ENCODE measurements around the gene RAB3B. TPM values are rescaled to one million over a fixed set of nuclear protein-coding genes. Genes with fewer than 3 reads are reported as not detected.
"Not testable (repeated sequence)": the region's sequence is repeated elsewhere in the genome, so short reads cannot be mapped to it uniquely, and the experiment has no call there.

Gene RAB3B
- total RNA-seq, 1 donor from 2014 or later = 8.2 TPM

- H3K4me3 Mint-ChIP-seq (ENCODE audit: unreplicated experiment) = no peak overlapping the region
- no peak overlapping the region for H3K27ac Mint-ChIP-seq (ENCODE audit: unreplicated experiment)
- H3K36me3 Mint-ChIP-seq (ENCODE audit: unreplicated experiment) = peaks cover 3% of the 10 kb centered on the region
- DNase-seq (ENCODE audit: extremely low spot score, unreplicated experiment) = no peak
- peaks cover 19% of the 10 kb centered on the region for H3K4me1 Mint-ChIP-seq (ENCODE audit: unreplicated experiment)
- H3K9me3 Mint-ChIP-seq (ENCODE audit: unreplicated experiment) = no peaks in the 10 kb centered on the region
- no peak for TF ChIP-seq CTCF (IDR thresholded peaks at IDR 0.05)
- peaks cover 11% of the 10 kb centered on the region for H3K27me3 Mint-ChIP-seq (ENCODE audit: unreplicated experiment)
These were observed 112.2 kb downstream of the RAB3B start for GRCh38 chr1:51878308-51878615.

GRCh38 chr1:51877434-51878307 lies 112.8 kb downstream of the RAB3B start:
- peaks cover 3% of the 10 kb centered on the region for H3K36me3 Mint-ChIP-seq (ENCODE audit: unreplicated experiment)
- H3K4me1 Mint-ChIP-seq (ENCODE audit: unreplicated experiment) = peaks cover 19% of the 10 kb centered on the region
- H3K9me3 Mint-ChIP-seq (ENCODE audit: unreplicated experiment) = no peaks in the 10 kb centered on the region
- no peak for TF ChIP-seq CTCF (IDR thresholded peaks at IDR 0.05)
- H3K4me3 Mint-ChIP-seq (ENCODE audit: unreplicated experiment) = no peak overlapping the region
- H3K27me3 Mint-ChIP-seq (ENCODE audit: unreplicated experiment) = peaks cover 5% of the 10 kb centered on the region
- no peak overlapping the region for H3K27ac Mint-ChIP-seq (ENCODE audit: unreplicated experiment)
- DNase-seq (ENCODE audit: extremely low spot score, unreplicated experiment) = no peak

GRCh38 chr1:51875836-51876235 lies 114.7 kb downstream of the RAB3B start:
- Mint-ChIP-seq H3K36me3 (ENCODE audit: unreplicated experiment) (peaks cover 7% of the 10 kb centered on the region), H3K27me3 (ENCODE audit: unreplicated experiment) (no peaks in the 10 kb centered on the region), H3K4me1 (ENCODE audit: unreplicated experiment) (peaks cover 23% of the 10 kb centered on the region), H3K4me3 (ENCODE audit: unreplicated experiment) (no peak overlapping the region), H3K27ac (ENCODE audit: unreplicated experiment) (no peak overlapping the region), H3K9me3 (ENCODE audit: unreplicated experiment) (no peaks in the 10 kb centered on the region)
- DNase-seq (ENCODE audit: extremely low spot score, unreplicated experiment) = no peak
- TF ChIP-seq CTCF (IDR thresholded peaks at IDR 0.05) = no peak

GRCh38 chr1:51875291-51875772 lies 115.2 kb downstream of the RAB3B start:
- TF ChIP-seq CTCF (IDR thresholded peaks at IDR 0.05) = no peak
- no peaks in the 10 kb centered on the region for H3K27me3 Mint-ChIP-seq (ENCODE audit: unreplicated experiment)
- H3K4me1 Mint-ChIP-seq (ENCODE audit: unreplicated experiment) = peaks cover 23% of the 10 kb centered on the region
- peaks cover 7% of the 10 kb centered on the region for H3K36me3 Mint-ChIP-seq (ENCODE audit: unreplicated experiment)
- H3K4me3 Mint-ChIP-seq (ENCODE audit: unreplicated experiment) = no peak overlapping the region
- no peak for DNase-seq (ENCODE audit: extremely low spot score, unreplicated experiment)
- H3K27ac Mint-ChIP-seq (ENCODE audit: unreplicated experiment) = peak overlapping the region; percentile 13
- no peaks in the 10 kb centered on the region for H3K9me3 Mint-ChIP-seq (ENCODE audit: unreplicated experiment)

- not testable (repeated sequence) for H3K27ac Mint-ChIP-seq (ENCODE audit: unreplicated experiment); H3K27me3 Mint-ChIP-seq (ENCODE audit: unreplicated experiment); H3K36me3 Mint-ChIP-seq (ENCODE audit: unreplicated experiment); H3K4me3 Mint-ChIP-seq (ENCODE audit: unreplicated experiment); H3K9me3 Mint-ChIP-seq (ENCODE audit: unreplicated experiment); DNase-seq (ENCODE audit: extremely low spot score, unreplicated experiment)
- H3K4me1 Mint-ChIP-seq (ENCODE audit: unreplicated experiment) = peaks cover 26% of the 10 kb centered on the region
These were observed 117.2 kb downstream of the RAB3B start for GRCh38 chr1:51873270-51873669.

All from osteocyte (in vitro differentiated cells).